ENCODE measurements around the gene PIGV.
"Not testable (repeated sequence)": the region's sequence is repeated elsewhere in the genome, so short reads cannot be mapped to it uniquely, and the experiment has no call there.

Gene PIGV

DNA sequence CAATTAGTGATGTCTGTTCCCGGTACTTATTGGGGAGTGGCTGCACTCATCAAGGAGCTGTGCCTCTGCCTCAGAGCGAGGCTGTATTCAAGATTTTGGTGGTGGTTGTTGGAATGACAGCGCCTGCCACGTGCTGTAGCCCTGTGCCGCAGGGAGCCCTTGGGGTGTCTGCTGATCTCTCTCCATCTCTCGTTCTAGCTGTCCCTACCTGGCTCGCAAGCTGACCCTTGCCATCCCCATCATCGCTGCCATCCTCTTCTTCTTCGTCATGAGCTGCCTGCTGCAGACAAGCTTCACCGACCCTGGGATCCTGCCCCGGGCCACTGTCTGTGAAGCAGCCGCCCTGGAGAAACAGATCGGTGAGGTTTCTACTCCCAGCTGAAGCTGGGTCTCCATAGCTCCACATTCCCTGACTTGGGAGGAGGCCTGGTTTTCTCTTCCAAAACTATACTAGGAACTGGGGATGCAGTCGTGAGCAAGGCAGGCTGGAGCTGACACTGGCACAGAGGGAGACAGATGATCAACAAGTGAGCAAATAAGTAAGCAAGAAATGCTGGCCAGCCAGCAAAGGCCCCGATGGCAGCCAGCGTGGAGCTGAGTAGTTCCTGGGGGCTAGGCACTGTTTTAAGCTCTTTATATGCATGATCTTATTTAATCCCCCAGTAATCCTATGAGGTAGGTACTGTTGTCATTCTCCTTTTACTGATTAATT lies 44.7 kb downstream of the PIGV start:
- DNase-seq (ENCODE audit: low read depth): no peak
- TF ChIP-seq, protein P1, sequence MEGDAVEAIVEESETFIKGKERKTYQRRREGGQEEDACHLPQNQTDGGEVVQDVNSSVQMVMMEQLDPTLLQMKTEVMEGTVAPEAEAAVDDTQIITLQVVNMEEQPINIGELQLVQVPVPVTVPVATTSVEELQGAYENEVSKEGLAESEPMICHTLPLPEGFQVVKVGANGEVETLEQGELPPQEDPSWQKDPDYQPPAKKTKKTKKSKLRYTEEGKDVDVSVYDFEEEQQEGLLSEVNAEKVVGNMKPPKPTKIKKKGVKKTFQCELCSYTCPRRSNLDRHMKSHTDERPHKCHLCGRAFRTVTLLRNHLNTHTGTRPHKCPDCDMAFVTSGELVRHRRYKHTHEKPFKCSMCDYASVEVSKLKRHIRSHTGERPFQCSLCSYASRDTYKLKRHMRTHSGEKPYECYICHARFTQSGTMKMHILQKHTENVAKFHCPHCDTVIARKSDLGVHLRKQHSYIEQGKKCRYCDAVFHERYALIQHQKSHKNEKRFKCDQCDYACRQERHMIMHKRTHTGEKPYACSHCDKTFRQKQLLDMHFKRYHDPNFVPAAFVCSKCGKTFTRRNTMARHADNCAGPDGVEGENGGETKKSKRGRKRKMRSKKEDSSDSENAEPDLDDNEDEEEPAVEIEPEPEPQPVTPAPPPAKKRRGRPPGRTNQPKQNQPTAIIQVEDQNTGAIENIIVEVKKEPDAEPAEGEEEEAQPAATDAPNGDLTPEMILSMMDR (IDR thresholded peaks at IDR 0.05; ENCODE audit: low read depth, low read length, missing control alignments): no peak
- in situ Hi-C loops (cut with HindIII; ENCODE audit: low sequenced_read_pairs): loop anchor here (5.0 kb wide), 1 partner anchor 40 kb away; no protein-coding TSS in a partner anchor
- H3K4me3 ChIP-seq (ENCODE audit: low read depth, low read length): no peak overlapping the region

DNA sequence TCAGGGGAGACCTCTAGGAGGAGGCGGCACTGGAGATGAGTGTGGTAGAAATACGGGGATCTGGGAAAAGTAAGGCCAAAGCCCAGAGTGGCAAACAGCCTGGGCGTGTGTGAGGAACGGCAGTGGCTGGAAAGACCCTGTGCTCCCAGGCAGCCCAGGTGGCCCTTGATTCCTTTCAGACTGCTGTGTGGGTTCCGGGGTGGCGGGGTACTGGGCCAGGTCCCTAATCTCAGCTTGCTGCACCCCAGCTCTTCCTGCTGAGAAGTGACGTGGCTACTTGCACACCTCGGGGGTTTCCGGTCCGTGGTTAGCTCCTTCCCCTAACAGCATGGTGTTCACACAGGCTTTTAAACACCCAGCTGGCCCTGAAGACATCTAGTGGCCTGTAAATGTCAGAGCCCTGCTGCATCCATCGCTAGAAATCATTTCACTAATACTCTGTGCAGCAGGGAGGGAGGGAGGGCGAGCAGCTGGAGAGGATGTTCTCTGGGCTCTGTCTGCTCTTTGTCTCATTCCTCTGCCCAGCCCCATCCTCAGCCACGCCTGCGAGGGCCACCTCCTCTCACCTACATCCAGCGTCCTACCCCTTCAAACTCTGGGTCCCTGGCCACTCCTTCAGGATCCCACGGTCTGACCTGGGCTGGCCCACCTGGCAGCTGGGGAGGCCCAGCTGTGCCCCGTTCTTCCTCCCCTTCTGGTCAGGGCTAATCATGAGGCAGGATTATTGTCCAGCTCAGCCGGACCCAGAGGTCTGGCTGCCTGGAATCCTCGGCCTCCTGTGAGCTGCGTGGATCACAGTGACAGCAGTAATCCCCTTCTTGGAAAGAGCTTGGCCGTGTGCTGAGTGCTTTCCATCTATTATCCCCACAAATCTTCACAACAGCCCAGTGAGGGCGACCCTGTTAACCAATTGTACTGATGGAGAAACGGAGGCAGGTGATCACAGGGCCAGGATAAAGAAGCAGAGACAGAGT lies 46.0 kb downstream of the PIGV start:
- no peak overlapping the region for H3K4me3 ChIP-seq (ENCODE audit: low read depth, low read length)
- TF ChIP-seq, protein P1 (IDR thresholded peaks at IDR 0.05; ENCODE audit: low read depth, low read length, missing control alignments): no peak
- in situ Hi-C loops (cut with HindIII; ENCODE audit: low sequenced_read_pairs): loop anchor here (5.0 kb wide), 1 partner anchor 41 kb away; no protein-coding TSS in a partner anchor
- DNase-seq (ENCODE audit: low read depth): no peak

DNA sequence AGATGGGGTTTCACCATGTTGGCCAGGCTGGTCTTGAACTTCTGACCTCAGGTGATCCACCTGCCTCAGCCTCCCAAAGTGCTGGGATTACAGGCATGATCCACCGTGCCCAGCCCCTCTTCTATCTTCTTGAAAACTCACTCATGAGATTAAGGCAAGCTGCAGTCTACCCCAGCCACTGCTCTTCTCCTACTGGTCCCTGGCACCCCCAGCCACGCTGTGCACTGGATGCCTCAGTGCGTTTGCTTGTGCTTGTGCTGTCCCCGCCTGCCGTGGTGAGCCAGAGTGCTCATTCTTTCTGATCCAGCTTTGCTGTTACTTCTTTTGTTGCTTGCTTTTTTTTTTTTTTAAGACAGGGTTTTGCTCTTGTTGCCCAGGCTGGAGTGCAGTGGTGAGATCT lies 49.9 kb downstream of the PIGV start:
- in situ Hi-C loops (cut with HindIII; ENCODE audit: low sequenced_read_pairs); H3K4me3 ChIP-seq (ENCODE audit: low read depth, low read length); DNase-seq (ENCODE audit: low read depth): not testable (repeated sequence)

GRCh38 chr1:26838474-26839338 lies 51.0 kb downstream of the PIGV start:
- H3K4me3 ChIP-seq (ENCODE audit: low read depth, low read length): no peak overlapping the region
- in situ Hi-C loops (cut with HindIII; ENCODE audit: low sequenced_read_pairs): no loop called here
- no peak for DNase-seq (ENCODE audit: low read depth)
- TF ChIP-seq, protein P1 (IDR thresholded peaks at IDR 0.05; ENCODE audit: low read depth, low read length, missing control alignments): no peak

DNA sequence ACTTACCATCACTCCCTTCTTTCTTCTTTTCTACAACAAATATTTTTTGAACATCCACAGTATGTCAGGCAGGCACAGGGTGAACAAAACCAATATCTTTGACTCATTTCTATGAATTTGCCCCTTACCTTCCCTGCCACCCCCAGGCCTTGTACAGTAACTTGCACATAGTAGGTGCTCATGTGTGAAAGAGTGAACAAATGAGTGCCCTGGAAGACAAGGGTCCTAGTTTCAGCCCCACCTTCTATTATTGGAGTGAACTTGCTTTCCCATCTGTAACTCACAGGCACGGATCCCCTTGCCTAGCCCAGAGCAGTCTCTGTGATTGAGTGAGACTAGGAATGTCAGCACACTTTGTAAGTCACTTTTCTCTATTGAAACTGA lies 51.6 kb downstream of the PIGV start:
- DNase-seq (ENCODE audit: low read depth): no peak
- no peak overlapping the region for H3K4me3 ChIP-seq (ENCODE audit: low read depth, low read length)
- TF ChIP-seq, protein P1 (IDR thresholded peaks at IDR 0.05; ENCODE audit: low read depth, low read length, missing control alignments): no peak
- in situ Hi-C loops (cut with HindIII; ENCODE audit: low sequenced_read_pairs): no loop called here

GRCh38 chr1:26839779-26840178 lies 52.0 kb downstream of the PIGV start:
- in situ Hi-C loops (cut with HindIII; ENCODE audit: low sequenced_read_pairs): no loop called here
- no peak for DNase-seq (ENCODE audit: low read depth)
- TF ChIP-seq, protein P1 (IDR thresholded peaks at IDR 0.05; ENCODE audit: low read depth, low read length, missing control alignments): no peak
- H3K4me3 ChIP-seq (ENCODE audit: low read depth, low read length): no peak overlapping the region
